Measurements from ENCODE around the gene RBM26. TPM values are rescaled to one million over a fixed set of nuclear protein-coding genes. Genes with fewer than 3 reads are reported as not detected.

RBM26 gene
- total RNA-seq, 4 donors from 2014 or later = 23.4 to 78.5 (median 34.2) TPM

DNA sequence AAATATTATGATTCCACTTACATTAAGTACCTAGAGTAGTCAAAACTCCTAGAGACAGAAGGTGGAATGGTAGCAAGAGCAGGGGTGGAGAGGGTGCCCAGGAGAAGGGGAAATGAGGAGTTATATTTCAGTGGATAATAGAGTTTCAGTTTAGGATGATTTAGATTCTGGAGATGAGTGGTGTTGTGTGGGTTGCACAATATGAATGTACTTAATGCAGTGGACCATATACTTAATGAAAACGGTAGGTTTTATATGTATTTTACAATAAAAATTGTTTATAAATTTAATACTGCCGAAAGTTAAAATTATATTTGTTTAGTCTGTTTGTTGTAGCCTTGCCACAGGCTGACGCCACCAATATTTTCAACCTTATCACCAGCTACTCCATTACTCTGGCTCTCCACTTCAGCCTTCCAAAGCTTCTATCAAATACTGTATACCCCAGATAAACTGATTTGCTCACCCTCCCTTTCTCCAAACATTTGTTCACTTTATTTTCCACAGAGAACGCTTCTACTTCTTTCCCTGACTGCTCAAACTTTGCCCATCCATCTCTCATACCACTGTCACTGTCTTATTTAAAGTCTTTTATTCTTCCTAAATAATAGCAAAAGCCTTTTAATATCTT, 1.4 kb upstream of the RBM26 start:
- H3K36me3 ChIP-seq = no peaks in the 10 kb centered on the region
- peaks cover 45% of the 10 kb centered on the region for H3K4me1 ChIP-seq
- H3K27me3 ChIP-seq = no peaks in the 10 kb centered on the region
- H3K27ac ChIP-seq = no peak overlapping the region
- TF ChIP-seq POLR2A (IDR thresholded peaks at IDR 0.05) (no peak), EP300 (IDR thresholded peaks at IDR 0.05) (no peak), POLR2AphosphoS5 (IDR thresholded peaks at IDR 0.05) (no peak)
- TF ChIP-seq, protein P1, sequence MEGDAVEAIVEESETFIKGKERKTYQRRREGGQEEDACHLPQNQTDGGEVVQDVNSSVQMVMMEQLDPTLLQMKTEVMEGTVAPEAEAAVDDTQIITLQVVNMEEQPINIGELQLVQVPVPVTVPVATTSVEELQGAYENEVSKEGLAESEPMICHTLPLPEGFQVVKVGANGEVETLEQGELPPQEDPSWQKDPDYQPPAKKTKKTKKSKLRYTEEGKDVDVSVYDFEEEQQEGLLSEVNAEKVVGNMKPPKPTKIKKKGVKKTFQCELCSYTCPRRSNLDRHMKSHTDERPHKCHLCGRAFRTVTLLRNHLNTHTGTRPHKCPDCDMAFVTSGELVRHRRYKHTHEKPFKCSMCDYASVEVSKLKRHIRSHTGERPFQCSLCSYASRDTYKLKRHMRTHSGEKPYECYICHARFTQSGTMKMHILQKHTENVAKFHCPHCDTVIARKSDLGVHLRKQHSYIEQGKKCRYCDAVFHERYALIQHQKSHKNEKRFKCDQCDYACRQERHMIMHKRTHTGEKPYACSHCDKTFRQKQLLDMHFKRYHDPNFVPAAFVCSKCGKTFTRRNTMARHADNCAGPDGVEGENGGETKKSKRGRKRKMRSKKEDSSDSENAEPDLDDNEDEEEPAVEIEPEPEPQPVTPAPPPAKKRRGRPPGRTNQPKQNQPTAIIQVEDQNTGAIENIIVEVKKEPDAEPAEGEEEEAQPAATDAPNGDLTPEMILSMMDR (IDR thresholded peaks at IDR 0.05) = no peak
- DNase-seq (ENCODE audit: low spot score in 2 of 2) = no peak
- 90% methylated on average over 4 of the region's 4 CpGs for WGBS
- peak overlapping the region; percentile 99 for H3K4me3 ChIP-seq
- no peaks in the 10 kb centered on the region for H3K9me3 ChIP-seq

DNA sequence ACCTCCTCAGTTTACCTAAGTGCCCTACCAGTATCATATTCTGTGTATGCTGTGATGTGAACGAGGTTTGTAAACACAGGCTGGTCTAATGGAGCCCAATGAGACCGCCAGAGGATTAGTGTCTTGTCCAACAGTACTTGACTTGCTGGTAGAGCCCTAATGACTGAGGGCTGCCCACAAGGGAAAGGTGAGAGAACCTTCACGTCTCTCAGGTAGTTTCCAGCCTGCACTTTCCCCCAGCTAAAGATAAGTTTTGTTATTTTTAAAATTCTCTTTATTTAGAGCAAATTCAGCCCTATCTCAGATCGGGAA, 498 bp upstream of the RBM26 start:
- Histone ChIP-seq H3K9me3 (no peaks in the 10 kb centered on the region), H3K27me3 (no peaks in the 10 kb centered on the region), H3K4me1 (peaks cover 54% of the 10 kb centered on the region), H3K4me3 (peak overlapping the region; percentile 99), H3K36me3 (no peaks in the 10 kb centered on the region), H3K27ac (peak overlapping the region; percentile 99)
- DNase-seq (ENCODE audit: low spot score in 2 of 2) = no peak
- WGBS = 4% methylated on average over 4 of the region's 4 CpGs
- TF ChIP-seq POLR2A (IDR thresholded peaks at IDR 0.05) (no peak), POLR2AphosphoS5 (IDR thresholded peaks at IDR 0.05) (no peak), EP300 (IDR thresholded peaks at IDR 0.05) (no peak)
- TF ChIP-seq, protein P1 (IDR thresholded peaks at IDR 0.05) = no peak

DNA sequence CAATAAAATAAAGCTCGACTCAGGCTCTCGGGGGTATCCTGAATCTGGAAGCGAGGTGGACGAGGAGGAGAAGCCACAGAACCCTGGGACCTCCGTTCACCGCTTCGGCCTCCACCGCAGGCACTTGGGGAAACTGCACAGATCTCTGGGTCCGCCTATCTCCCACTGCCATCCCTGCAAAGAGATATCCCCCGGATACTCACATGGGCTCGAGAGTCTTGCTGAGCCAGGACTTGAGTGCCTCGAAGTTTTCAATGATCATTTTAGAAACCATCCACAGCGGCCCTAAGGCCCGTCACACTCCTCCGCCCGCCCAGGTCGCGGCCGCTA, 589 bp downstream of the RBM26 start:
- no peaks in the 10 kb centered on the region for H3K9me3 ChIP-seq
- TF ChIP-seq EP300 (IDR thresholded peaks at IDR 0.05) (no peak), POLR2A (IDR thresholded peaks at IDR 0.05) (no peak), POLR2AphosphoS5 (IDR thresholded peaks at IDR 0.05) (no peak)
- TF ChIP-seq, protein P1 (IDR thresholded peaks at IDR 0.05) = no peak
- 0% methylated on average over 8 of the region's 19 CpGs for WGBS
- H3K27ac ChIP-seq = peak overlapping the region; percentile 99
- no peak for DNase-seq (ENCODE audit: low spot score in 2 of 2)
- H3K27me3 ChIP-seq = no peaks in the 10 kb centered on the region
- H3K36me3 ChIP-seq = no peaks in the 10 kb centered on the region
- peaks cover 64% of the 10 kb centered on the region for H3K4me1 ChIP-seq
- peak overlapping the region; percentile 99 for H3K4me3 ChIP-seq

DNA sequence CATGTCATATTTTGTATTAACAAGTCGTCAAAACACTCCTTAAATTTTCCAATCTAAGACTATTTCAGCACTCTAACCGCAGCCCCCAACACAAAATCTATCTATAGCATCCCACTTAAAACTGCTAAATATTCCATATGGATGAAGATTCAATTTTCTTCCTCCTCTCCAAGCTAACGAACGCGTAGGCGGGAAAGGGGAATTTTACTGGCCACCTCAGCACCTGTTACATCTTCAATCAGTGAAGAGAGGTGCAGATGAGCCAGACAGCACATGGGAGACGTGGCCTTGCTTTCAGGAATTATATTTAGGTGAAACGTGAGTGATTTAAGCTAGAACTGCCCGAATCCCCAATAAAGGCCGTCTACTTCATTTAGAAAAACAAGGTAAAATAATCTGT, 1.1 kb downstream of the RBM26 start:
- TF ChIP-seq EP300 (IDR thresholded peaks at IDR 0.05) (no peak), POLR2AphosphoS5 (IDR thresholded peaks at IDR 0.05) (no peak), POLR2A (IDR thresholded peaks at IDR 0.05) (no peak)
- TF ChIP-seq, protein P1 (IDR thresholded peaks at IDR 0.05) = no peak
- 2% methylated on average over 10 of the region's 10 CpGs for WGBS
- no peak for DNase-seq (ENCODE audit: low spot score in 2 of 2)
- H3K36me3 ChIP-seq = no peaks in the 10 kb centered on the region
- no peaks in the 10 kb centered on the region for H3K9me3 ChIP-seq
- H3K27ac ChIP-seq = peak overlapping the region; percentile 99
- no peaks in the 10 kb centered on the region for H3K27me3 ChIP-seq
- peaks cover 69% of the 10 kb centered on the region for H3K4me1 ChIP-seq
- H3K4me3 ChIP-seq = peak overlapping the region; percentile 99

DNA sequence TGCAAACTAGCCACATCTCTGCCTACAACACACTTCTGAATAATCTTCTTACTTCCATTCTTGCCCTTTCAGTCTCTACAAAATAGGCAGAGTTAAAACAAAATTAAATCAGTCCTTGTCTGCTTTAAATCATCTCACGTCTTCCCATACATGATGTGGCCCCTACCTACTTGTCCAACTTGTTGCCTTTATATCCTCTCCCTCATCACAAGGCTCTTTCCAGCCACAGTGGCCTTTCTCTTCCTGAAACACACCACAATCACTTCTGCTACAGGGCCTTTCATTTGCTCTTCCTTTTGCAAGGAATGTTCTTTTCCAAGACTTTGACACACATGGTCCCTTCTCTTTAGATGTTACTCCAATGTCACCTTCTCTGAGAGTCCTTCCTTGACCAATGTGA, 1.7 kb downstream of the RBM26 start:
- H3K4me3 ChIP-seq = peak overlapping the region; percentile 99
- DNase-seq (ENCODE audit: low spot score in 2 of 2) = no peak
- TF ChIP-seq, protein P1 (IDR thresholded peaks at IDR 0.05) = no peak
- TF ChIP-seq POLR2AphosphoS5 (IDR thresholded peaks at IDR 0.05) = no peak
- no peak for TF ChIP-seq EP300 (IDR thresholded peaks at IDR 0.05)
- no peak for TF ChIP-seq POLR2A (IDR thresholded peaks at IDR 0.05)

More for the DNA sequence above, 1.7 kb downstream of the RBM26 start:
- Histone ChIP-seq H3K4me1 (peaks cover 69% of the 10 kb centered on the region), H3K9me3 (no peaks in the 10 kb centered on the region), H3K27me3 (no peaks in the 10 kb centered on the region), H3K36me3 (no peaks in the 10 kb centered on the region), H3K27ac (no peak overlapping the region)
- 23% methylated on average over 1 of the region's 1 CpG for WGBS
